Gastrocnemius medialis (tissue), 4 donors: Measurements from ENCODE around the gene DOLPP1. TPM values are rescaled to one million over a fixed set of nuclear protein-coding genes. Genes with fewer than 3 reads are reported as not detected.
"Not testable (repeated sequence)": the region's sequence is repeated elsewhere in the genome, so short reads cannot be mapped to it uniquely, and the experiment has no call there.

Experiments
- ATAC-seq, 2 donors: fragments of 150-250 bp; one replicate each; pipeline ENCODE4 v1.9.1; 2016
- DNase-seq, 2 donors: peaks; one replicate each; pipeline ENCODE4 v3.0.0-alpha.2; 2019
- H3K27ac ChIP-seq, 4 donors: fragments of 200-600 bp; sonication (generic); 1 replicate in 1 of 4; 2 replicates in 3 of 4; pipeline ENCODE4 v1.5.1; 2016 to 2018; ENCODE audit warnings: mild to moderate bottlenecking in 2 of 4, moderate library complexity in 1 of 4
- H3K27me3 ChIP-seq, 3 donors: fragments of 200-600 bp; sonication (generic) in 2 of 3; 1 replicate in 1 of 3; 2 replicates in 2 of 3; pipeline versions ENCODE4 v1.5.1 to v1.6.0; 2016 to 2019; ENCODE audit warnings: mild to moderate bottlenecking in 1 of 3, moderate library complexity in 1 of 3
- H3K36me3 ChIP-seq, 2 donors: fragments of 200-600 bp; sonication (generic) in 1 of 2; one replicate each; pipeline ENCODE4 v1.5.1; 2017 to 2018
- H3K4me1 ChIP-seq, 2 donors: fragments of 200-600 bp; sonication (generic) in 1 of 2; one replicate each; pipeline ENCODE4 v1.5.1; 2016 to 2017; ENCODE audit warnings: mild to moderate bottlenecking in 2 of 2
- H3K4me3 ChIP-seq, 4 donors: fragments of 200-600 bp; sonication (generic) in 3 of 4; 1 replicate in 1 of 4; 2 replicates in 3 of 4; pipeline ENCODE4 v1.5.1; 2016 to 2019; ENCODE audit warnings: mild to moderate bottlenecking in 2 of 4
- H3K9me3 ChIP-seq, 3 donors: fragments of 200-600 bp; sonication (generic) in 2 of 3; 1 replicate in 1 of 3; 2 replicates in 2 of 3; pipeline ENCODE4 v1.5.1; 2016 to 2019
- CTCF ChIP-seq, 5 experiments: fragments of 450-650 bp in 3 of 5; fragments of 200-600 bp in 2 of 5; sonication (generic) in 2 of 5; IDR thresholded peaks in 4 of 5; conservative IDR thresholded peaks in 1 of 5; 1 replicate in 4 of 5; 2 replicates in 1 of 5; pipeline ENCODE4 v1.5.1; 2016 to 2019; ENCODE audit warnings: antibody characterized with exemption in 5 of 5, mild to moderate bottlenecking in 3 of 5, moderate library complexity in 3 of 5
- POLR2A ChIP-seq, 2 donors: fragments of 450-650 bp; IDR thresholded peaks; one replicate each; pipeline ENCODE4 v1.6.1; 2017; ENCODE audit warnings: antibody characterized with exemption in 2 of 2, mild to moderate bottlenecking in 2 of 2, moderate library complexity in 2 of 2
- in situ Hi-C, 4 donors: fragments of 200-750 bp; cut with MboI; loops; one replicate each; pipeline versions ENCODE4 v1.15.0 to v1.8.0; 2017; ENCODE audit warnings: low sequenced_read_pairs in 4 of 4
- intact Hi-C: fragments of 100-400 bp; cut with DNase I; formaldehyde crosslinking; loops from one replicate; pipeline ENCODE4 v1.15.1; 2023; ENCODE audit warnings: low total_unique reads
- total RNA-seq, 4 donors: library from RNA; depleted of rRNA; stranded (reverse); fragments of >200 nt; gene quantifications; one replicate each; pipeline versions ENCODE4 v1.1.0 to v1.2.3, GENCODE V29; 2016

DOLPP1 gene
- total RNA-seq, 4 donors from 2014 or later, result 1.6 to 4.7 (median 2.8) TPM

- peak overlapping the region; percentile 92 to 99 (median 96) for H3K27ac ChIP-seq
- DNase-seq (no peak), ATAC-seq (peak; percentile 14)
- in situ Hi-C loops (no loop called here), intact Hi-C loops (loop anchor here (2.0 kb wide), 2 partner anchors 31 to 83 kb away; partner anchors contain the start of genes DOLPP1 and SH3GLB2)
- no peak for TF ChIP-seq CTCF (IDR thresholded peaks at IDR 0.05 in 4 of 5, conservative IDR thresholded peaks at IDR 0.05 in 1 of 5)
- peak overlapping the region; percentile 68 to 94 (median 78) for H3K4me3 ChIP-seq
- no peaks in the 10 kb centered on the region for H3K36me3 ChIP-seq
- H3K4me1 ChIP-seq, result peaks cover 50 to 62% of the 10 kb centered on the region in 2 donors
- no peaks in the 10 kb centered on the region for H3K9me3 ChIP-seq
- H3K27me3 ChIP-seq, result no peaks in the 10 kb centered on the region
Observed at GRCh38 chr9:129111528-129112151, 30.7 kb downstream of the DOLPP1 start.

- H3K36me3 ChIP-seq, H3K9me3 ChIP-seq, intact Hi-C loops, in situ Hi-C loops, ATAC-seq, DNase-seq, H3K27me3 ChIP-seq: not testable (repeated sequence)
- H3K4me1 ChIP-seq, result peaks cover 44 to 58% of the 10 kb centered on the region in 2 donors
- H3K4me3 ChIP-seq, result peak overlapping the region; percentile 68 to 94 (median 78)
- peak overlapping the region in 3 of 4 donors; percentile 92 to 99 (median 93) for H3K27ac ChIP-seq
Observed at GRCh38 chr9:129112526-129112925, 31.6 kb downstream of the DOLPP1 start.

GRCh38 chr9:129113645-129114304 lies 32.9 kb downstream of the DOLPP1 start:
- Histone ChIP-seq H3K27ac (peak overlapping the region in 2 of 4 donors; percentile 65 to 69), H3K4me1 (peaks cover 33 to 48% of the 10 kb centered on the region in 2 donors)
- no peak for ATAC-seq

GRCh38 chr9:129118799-129119198 lies 37.9 kb downstream of the DOLPP1 start:
- Histone ChIP-seq H3K27me3 (no peaks in the 10 kb centered on the region), H3K9me3 (no peaks in the 10 kb centered on the region), H3K4me1 (peaks cover 45 to 61% of the 10 kb centered on the region in 2 donors), H3K4me3 (no peak overlapping the region), H3K27ac (peak overlapping the region in 1 of 4 donors; percentile 31), H3K36me3 (peaks cover 0 to 12% of the 10 kb centered on the region in 2 donors)
- in situ Hi-C loops, result no loop called here
- no peak for DNase-seq
- TF ChIP-seq POLR2A (IDR thresholded peaks at IDR 0.05), result no peak
- no peak for TF ChIP-seq CTCF (IDR thresholded peaks at IDR 0.05 in 4 of 5, conservative IDR thresholded peaks at IDR 0.05 in 1 of 5)
- ATAC-seq, result no peak
- intact Hi-C loops, result no loop called here

More at GRCh38 chr9:129113645-129114304, 32.9 kb downstream of the DOLPP1 start:
- intact Hi-C loops, result no loop called here
- no peaks in the 10 kb centered on the region for H3K9me3 ChIP-seq
- TF ChIP-seq POLR2A (IDR thresholded peaks at IDR 0.05) (no peak), CTCF (IDR thresholded peaks at IDR 0.05 in 4 of 5, conservative IDR thresholded peaks at IDR 0.05 in 1 of 5) (no peak)
- H3K4me3 ChIP-seq, result no peak overlapping the region
- H3K27me3 ChIP-seq, result no peaks in the 10 kb centered on the region
- no peaks in the 10 kb centered on the region for H3K36me3 ChIP-seq
- in situ Hi-C loops, result no loop called here
- no peak for DNase-seq

GRCh38 chr9:129121483-129121882 lies 40.6 kb downstream of the DOLPP1 start:
- peaks cover 0 to 24% of the 10 kb centered on the region in 2 donors for H3K36me3 ChIP-seq
- no peaks in the 10 kb centered on the region for H3K27me3 ChIP-seq
- DNase-seq, result peak; percentile 59 to 85
- peak overlapping the region; percentile 81 to 88 (median 84) for H3K27ac ChIP-seq
- no peaks in the 10 kb centered on the region for H3K9me3 ChIP-seq
- TF ChIP-seq POLR2A (IDR thresholded peaks at IDR 0.05) (no peak), CTCF (IDR thresholded peaks at IDR 0.05 in 4 of 5, conservative IDR thresholded peaks at IDR 0.05 in 1 of 5) (no peak)
- peaks cover 43 to 51% of the 10 kb centered on the region in 2 donors for H3K4me1 ChIP-seq
- in situ Hi-C loops, result no loop called here
- no peak overlapping the region for H3K4me3 ChIP-seq
- peak; percentile 85 to 94 for ATAC-seq
- intact Hi-C loops, result no loop called here
